ENCODE data around the gene RPLP2.

GRCh38 chr11:767238-767637 lies 42.5 kb upstream of the RPLP2 start:
- TF ChIP-seq IRF1 (CRISPR knock-in tag; IDR thresholded peaks at IDR 0.05) (no peak), CTCF (IDR thresholded peaks at IDR 0.05) (no peak), E2F1 (CRISPR knock-in tag; IDR thresholded peaks at IDR 0.05) (no peak), PREB (CRISPR knock-in tag; IDR thresholded peaks at IDR 0.05; ENCODE audit: borderline replicate concordance) (no peak), HMGA2 (CRISPR knock-in tag; IDR thresholded peaks at IDR 0.05) (no peak), ATF3 (CRISPR knock-in tag; conservative IDR thresholded peaks at IDR 0.05) (no peak), ATF2 (CRISPR knock-in tag; IDR thresholded peaks at IDR 0.05; ENCODE audit: borderline replicate concordance, low read depth) (no peak), NFYB (CRISPR knock-in tag; conservative IDR thresholded peaks at IDR 0.05; ENCODE audit: low read depth) (no peak), ZNF219 (CRISPR knock-in tag; IDR thresholded peaks at IDR 0.05; ENCODE audit: borderline replicate concordance) (no peak), USF1 (CRISPR knock-in tag; IDR thresholded peaks at IDR 0.05) (no peak), CBFB (CRISPR knock-in tag; IDR thresholded peaks at IDR 0.05; ENCODE audit: low read depth) (no peak), ELF4 (CRISPR knock-in tag; IDR thresholded peaks at IDR 0.05; ENCODE audit: low read depth) (no peak)
